Tibial nerve (tissue), 4 donors: ENCODE results near the gene TANC1. TPM values are rescaled to one million over a fixed set of nuclear protein-coding genes. Genes with fewer than 3 reads are reported as not detected.

ENCODE experiments used
- DNase-seq, 2 donors: peaks; one replicate each; pipeline ENCODE4 v3.0.0-alpha.2; 2019; ENCODE audit warnings: low spot score in 2 of 2
- H3K27ac ChIP-seq, 4 donors: fragments of 200-600 bp; sonication (generic) in 3 of 4; one replicate each; pipeline ENCODE4 v1.5.1; 2017 to 2019; ENCODE audit warnings: mild to moderate bottlenecking in 1 of 4
- H3K27me3 ChIP-seq, 2 donors: fragments of 200-600 bp; sonication (generic) in 1 of 2; one replicate each; pipeline versions ENCODE4 v1.5.1 to v1.6.0; 2017 to 2019
- H3K36me3 ChIP-seq, 3 donors: fragments of 200-600 bp; sonication (generic); one replicate each; pipeline ENCODE4 v1.5.1; 2018 to 2019
- H3K4me1 ChIP-seq, 4 donors: fragments of 200-600 bp; sonication (generic) in 3 of 4; one replicate each; pipeline ENCODE4 v1.5.1; 2017 to 2019
- H3K4me3 ChIP-seq, 4 donors: fragments of 200-600 bp; sonication (generic) in 3 of 4; one replicate each; pipeline ENCODE4 v1.5.1; 2017 to 2019; ENCODE audit warnings: mild to moderate bottlenecking in 1 of 4, moderate library complexity in 1 of 4
- H3K9me3 ChIP-seq, 4 donors: fragments of 200-600 bp; sonication (generic) in 3 of 4; one replicate each; pipeline ENCODE4 v1.5.1; 2017 to 2019
- CTCF ChIP-seq, 5 experiments: fragments of 200-600 bp in 3 of 5; fragments of 450-650 bp in 2 of 5; sonication (generic) in 3 of 5; IDR thresholded peaks; one replicate each; pipeline ENCODE4 v1.5.1; 2016 to 2019; ENCODE audit warnings: antibody characterized with exemption in 5 of 5, mild to moderate bottlenecking in 3 of 5, moderate library complexity in 2 of 5
- EP300 ChIP-seq, 2 donors: sonication (generic); formaldehyde crosslinking; IDR thresholded peaks; one replicate each; pipeline ENCODE4 v1.6.1; 2017; ENCODE audit warnings: antibody characterized with exemption in 2 of 2, mild to moderate bottlenecking in 1 of 2
- POLR2A ChIP-seq, 2 donors: fragments of 450-650 bp; IDR thresholded peaks; one replicate each; pipeline ENCODE4 v1.6.1; 2017; ENCODE audit warnings: antibody characterized with exemption in 2 of 2, mild to moderate bottlenecking in 2 of 2, moderate library complexity in 2 of 2
- WGBS, 2 donors: methylation state at CpG; one replicate each; pipeline ENCODE4 v1.1.5; 2018; 5-methylcytosine and 5-hydroxymethylcytosine counted together
- total RNA-seq, 4 donors: library from RNA; depleted of rRNA; stranded (reverse); fragments of >200 nt; gene quantifications; one replicate each; pipeline ENCODE4 v1.1.0, GENCODE V29; 2016

The TANC1 gene
- total RNA-seq, 4 donors from 2014 or later: 43.5 to 66.3 (median 57.6) TPM

GRCh38 chr2:159219394-159219998 is 251.1 kb downstream of the TANC1 start:
- Histone ChIP-seq H3K4me3 (no peak overlapping the region), H3K36me3 (peaks cover 0 to 97% (median 3%) of the 10 kb centered on the region in 3 donors), H3K27me3 (no peaks in the 10 kb centered on the region), H3K27ac (no peak overlapping the region), H3K9me3 (peaks cover 0 to 10% (median 0%) of the 10 kb centered on the region in 4 donors), H3K4me1 (no peaks in the 10 kb centered on the region)
- no peak for TF ChIP-seq POLR2A (IDR thresholded peaks at IDR 0.05)
- TF ChIP-seq EP300 (IDR thresholded peaks at IDR 0.05): no peak
- TF ChIP-seq CTCF (IDR thresholded peaks at IDR 0.05): no peak
- DNase-seq: no peak
- WGBS, 2 donors: 95 to 96% methylated on average over 8 of the region's 8 CpGs

- no peaks in the 10 kb centered on the region for H3K27me3 ChIP-seq
Measured at GRCh38 chr2:159224061-159224813, 255.8 kb downstream of the TANC1 start.

GRCh38 chr2:159225025-159226016 is 256.9 kb downstream of the TANC1 start:
- TF ChIP-seq EP300 (IDR thresholded peaks at IDR 0.05) (peak in 1 of 2 donors; percentile 8), CTCF (IDR thresholded peaks at IDR 0.05) (no peak)
- Histone ChIP-seq H3K36me3 (peaks cover 0 to 97% (median 0%) of the 10 kb centered on the region in 3 donors), H3K9me3 (no peaks in the 10 kb centered on the region), H3K4me3 (no peak overlapping the region), H3K27ac (peak overlapping the region in 1 of 4 donors; percentile 34), H3K4me1 (no peaks in the 10 kb centered on the region), H3K27me3 (no peaks in the 10 kb centered on the region)
- 65 to 74% methylated on average over 26 of the region's 26 CpGs for WGBS, 2 donors
- DNase-seq: no peak

More at GRCh38 chr2:159224061-159224813, 255.8 kb downstream of the TANC1 start:
- no peaks in the 10 kb centered on the region for H3K9me3 ChIP-seq
- H3K4me3 ChIP-seq: no peak overlapping the region
- H3K4me1 ChIP-seq: no peaks in the 10 kb centered on the region
- no peak for DNase-seq
- H3K36me3 ChIP-seq: peaks cover 0 to 97% (median 0%) of the 10 kb centered on the region in 3 donors
- 92 to 98% methylated on average over 14 to 17 of the region's 17 CpGs for WGBS, 2 donors
- TF ChIP-seq CTCF (IDR thresholded peaks at IDR 0.05): no peak
- no peak for TF ChIP-seq EP300 (IDR thresholded peaks at IDR 0.05)
- TF ChIP-seq POLR2A (IDR thresholded peaks at IDR 0.05): no peak
- peak overlapping the region in 1 of 4 donors; percentile 34 for H3K27ac ChIP-seq

GRCh38 chr2:159226059-159226461 is 257.6 kb downstream of the TANC1 start:
- Histone ChIP-seq H3K27me3 (no peaks in the 10 kb centered on the region), H3K27ac (peak overlapping the region in 1 of 4 donors; percentile 25), H3K4me1 (no peaks in the 10 kb centered on the region), H3K36me3 (peaks cover 0 to 97% (median 0%) of the 10 kb centered on the region in 3 donors), H3K4me3 (no peak overlapping the region), H3K9me3 (no peaks in the 10 kb centered on the region)
- WGBS, 2 donors: 64 to 66% methylated on average over 5 of the region's 5 CpGs
- DNase-seq: no peak
- TF ChIP-seq POLR2A (IDR thresholded peaks at IDR 0.05): no peak
- no peak for TF ChIP-seq CTCF (IDR thresholded peaks at IDR 0.05)
- TF ChIP-seq EP300 (IDR thresholded peaks at IDR 0.05): no peak
